GM18520 (cell line): ENCODE results near the gene CHRM3.
"Not testable (repeated sequence)": the region's sequence is repeated elsewhere in the genome, so short reads cannot be mapped to it uniquely, and the experiment has no call there.

ENCODE experiments used
- ATAC-seq: cut with Tn5 transposase; IDR thresholded peaks from one replicate; pipeline ENCODE4 v1.9.1; 2021; ENCODE audit not compliant: unreplicated experiment

CHRM3 gene

GRCh38 chr1:239386453-239387303, at the start of gene CHRM3:
CHRM3 (plus strand) TSS chr1:239386568; CDS start chr1:239907452, 520,884 bp downstream.
- ATAC-seq: no peak

- ATAC-seq: no peak
Measured at GRCh38 chr1:239337799-239338430, 48.5 kb upstream of the CHRM3 start.

GRCh38 chr1:239347776-239348175, 38.6 kb upstream of the CHRM3 start:
- no peak for ATAC-seq

GRCh38 chr1:239348635-239349353, 37.6 kb upstream of the CHRM3 start:
- no peak for ATAC-seq

GRCh38 chr1:239349699-239350098, 36.7 kb upstream of the CHRM3 start:
- no peak for ATAC-seq

- ATAC-seq: no peak
Measured at GRCh38 chr1:239353536-239353935, 32.8 kb upstream of the CHRM3 start.

GRCh38 chr1:239354231-239354630, 32.1 kb upstream of the CHRM3 start:
- ATAC-seq: no peak

- ATAC-seq: no peak
Measured at GRCh38 chr1:239357867-239358266, 28.5 kb upstream of the CHRM3 start.

GRCh38 chr1:239361403-239361802, 25.0 kb upstream of the CHRM3 start:
- no peak for ATAC-seq

- ATAC-seq: no peak
Measured at GRCh38 chr1:239363930-239364329, 22.4 kb upstream of the CHRM3 start.

GRCh38 chr1:239367196-239367810, 19.1 kb upstream of the CHRM3 start:
- no peak for ATAC-seq

GRCh38 chr1:239368436-239369109, 17.8 kb upstream of the CHRM3 start:
- ATAC-seq: no peak

- ATAC-seq: not testable (repeated sequence)
Measured at GRCh38 chr1:239370869-239371268, 15.5 kb upstream of the CHRM3 start.

GRCh38 chr1:239382666-239383065, 3.7 kb upstream of the CHRM3 start:
- no peak for ATAC-seq

- ATAC-seq: no peak
Measured at GRCh38 chr1:239383714-239384113, 2.7 kb upstream of the CHRM3 start.

GRCh38 chr1:239387304-239388158, 1.2 kb downstream of the CHRM3 start:
- ATAC-seq: no peak

- no peak for ATAC-seq
Measured at GRCh38 chr1:239388159-239388485, 1.8 kb downstream of the CHRM3 start.

GRCh38 chr1:239388578-239388977, 2.2 kb downstream of the CHRM3 start:
- no peak for ATAC-seq

- ATAC-seq: no peak
Measured at GRCh38 chr1:239389703-239390102, 3.3 kb downstream of the CHRM3 start.

- ATAC-seq: no peak
Measured at GRCh38 chr1:239392271-239392670, 5.9 kb downstream of the CHRM3 start.
